GM19240 (cell line): ENCODE results near the gene TSKU.

Experiments
- DNase-seq: peaks from one replicate; pipeline ENCODE4 v3.0.0; 2011; ENCODE audit warnings: low spot score; ENCODE audit not compliant: insufficient read length

TSKU gene

GRCh38 chr11:76783294-76783895, at the start of gene TSKU:
TSS of gene TSKU (plus strand) at chr11:76783356. CDS start at chr11:76795617, 12,261 bp downstream.
- DNase-seq = no peak

DNA sequence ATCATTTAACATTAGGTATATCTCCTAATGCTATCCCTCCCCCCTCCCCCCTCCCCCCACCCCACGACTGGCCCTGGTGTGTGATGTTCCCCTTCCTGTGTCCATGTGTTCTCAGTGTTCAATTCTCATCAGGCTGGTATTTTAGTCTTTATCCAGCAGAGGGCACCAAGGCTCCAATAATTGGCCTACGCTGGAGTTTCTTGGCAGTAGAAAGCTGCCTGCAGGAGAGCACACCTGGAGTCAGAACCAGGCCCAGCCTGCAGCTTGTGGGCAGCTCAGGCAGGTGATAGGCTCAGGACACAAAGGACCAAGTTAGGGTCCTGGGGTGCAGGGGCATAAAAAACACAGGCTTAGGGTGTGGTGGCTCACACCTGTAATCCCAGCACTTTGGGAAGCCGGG, 49.2 kb upstream of the TSKU start:
- DNase-seq = peak; percentile 60

GRCh38 chr11:76734456-76735420, 48.4 kb upstream of the TSKU start:
- DNase-seq = no peak

- no peak for DNase-seq
These were observed 47.3 kb upstream of the TSKU start for GRCh38 chr11:76735841-76736240.

DNA sequence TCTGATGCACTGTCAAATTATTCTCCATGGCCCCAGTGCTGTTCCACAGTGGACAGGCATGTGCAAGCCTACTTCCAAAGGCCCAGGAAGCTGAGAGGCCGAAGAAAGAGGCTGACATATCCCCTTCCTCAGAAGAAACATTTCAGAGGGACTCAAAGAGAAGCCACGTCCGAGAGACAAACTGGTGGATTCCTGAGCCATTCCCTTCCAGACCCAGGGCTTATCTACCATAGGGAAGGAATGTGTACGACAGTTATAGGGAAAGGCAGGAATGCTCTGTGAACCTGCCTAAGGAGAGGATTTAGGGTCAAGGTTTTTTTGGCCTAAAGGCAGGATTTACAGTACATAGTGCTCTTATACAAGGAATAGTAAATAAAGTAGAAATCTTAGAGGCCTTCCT, 46.9 kb upstream of the TSKU start:
- no peak for DNase-seq

DNA sequence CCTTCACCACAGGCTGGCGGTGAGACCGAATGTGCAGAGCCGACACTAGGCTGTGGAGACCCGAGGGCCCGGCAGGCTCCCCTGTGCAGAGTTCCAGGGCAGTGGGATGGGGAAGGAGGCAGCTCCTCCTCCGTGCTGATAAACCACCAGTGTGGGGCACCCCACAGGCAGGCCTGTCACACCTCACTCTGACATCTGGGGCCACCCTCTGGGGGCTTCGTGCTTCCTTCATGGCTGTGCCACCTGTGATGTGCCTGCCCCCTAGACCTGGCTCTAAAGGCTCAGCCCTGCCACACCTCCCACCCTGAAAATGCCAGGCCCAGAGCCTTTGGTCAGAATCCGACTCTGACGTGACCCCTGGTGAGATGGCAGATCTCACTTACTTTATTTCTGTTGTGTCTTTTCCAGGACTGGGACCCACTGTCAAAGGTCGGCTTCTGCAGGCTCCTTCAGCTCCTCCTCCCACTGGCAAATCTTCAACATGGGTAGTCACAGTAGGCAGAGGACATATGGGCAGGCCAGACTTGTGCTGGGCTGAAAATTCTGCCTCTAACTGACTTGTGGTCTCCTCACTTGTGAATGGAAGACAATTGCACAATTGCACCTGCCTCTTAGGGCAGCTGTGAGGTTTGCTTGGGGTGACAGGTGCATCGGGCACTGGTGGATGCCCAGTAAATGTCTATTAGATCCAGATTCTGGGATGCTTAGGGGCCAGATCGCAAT, 46.2 kb upstream of the TSKU start:
- no peak for DNase-seq

DNA sequence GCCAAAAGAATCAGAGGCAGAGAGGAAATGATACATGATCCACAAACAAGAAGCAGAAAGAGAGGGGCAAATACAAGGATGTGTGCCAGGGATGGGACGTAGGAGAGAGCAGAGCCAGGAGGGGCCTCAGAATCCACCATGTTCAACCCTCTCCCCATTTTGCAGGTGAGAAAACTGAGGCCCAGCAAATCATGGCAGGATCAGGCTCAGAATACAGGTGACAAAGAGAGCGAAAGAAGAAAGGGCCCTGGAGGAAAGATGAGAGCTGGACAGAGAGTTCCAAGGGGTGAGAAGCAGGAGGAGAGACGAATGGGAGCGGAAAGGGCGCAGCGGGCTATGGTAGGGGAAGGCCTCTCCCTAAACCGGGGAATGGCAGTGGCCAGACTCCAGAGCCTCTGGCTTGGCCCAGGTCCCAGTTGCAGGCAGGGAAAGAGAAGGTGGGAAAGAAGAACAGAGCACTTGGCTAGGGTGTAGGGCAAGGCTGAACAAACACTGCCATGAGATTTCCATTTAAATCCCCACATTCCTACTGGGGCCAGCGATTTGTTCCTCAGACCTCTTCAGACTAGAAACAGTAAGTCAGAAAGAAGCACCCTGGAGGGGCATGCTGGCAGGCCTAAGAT, 44.4 kb upstream of the TSKU start:
- no peak for DNase-seq

- no peak for DNase-seq
These were observed 43.4 kb upstream of the TSKU start for GRCh38 chr11:76739798-76740197.

- no peak for DNase-seq
These were observed 42.4 kb upstream of the TSKU start for GRCh38 chr11:76740772-76741171.

DNA sequence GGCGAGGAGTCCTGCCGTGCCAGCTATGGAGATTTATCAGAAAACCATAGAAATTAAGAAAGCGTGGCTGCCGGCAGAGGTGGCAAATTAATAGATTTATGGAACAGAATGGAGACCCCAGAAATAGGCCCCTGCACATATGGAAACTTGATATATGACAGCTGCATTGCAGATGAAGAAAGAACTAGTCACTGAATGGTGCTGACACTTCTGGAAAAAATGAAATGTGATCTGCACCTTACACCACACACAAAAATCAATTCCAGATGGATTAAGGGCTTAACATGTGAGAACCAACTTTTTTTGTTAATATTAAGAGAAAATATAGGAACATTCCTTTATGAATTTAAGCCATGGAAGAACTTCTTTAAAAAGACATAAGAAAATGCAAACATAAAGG, 40.3 kb upstream of the TSKU start:
- no peak for DNase-seq

DNA sequence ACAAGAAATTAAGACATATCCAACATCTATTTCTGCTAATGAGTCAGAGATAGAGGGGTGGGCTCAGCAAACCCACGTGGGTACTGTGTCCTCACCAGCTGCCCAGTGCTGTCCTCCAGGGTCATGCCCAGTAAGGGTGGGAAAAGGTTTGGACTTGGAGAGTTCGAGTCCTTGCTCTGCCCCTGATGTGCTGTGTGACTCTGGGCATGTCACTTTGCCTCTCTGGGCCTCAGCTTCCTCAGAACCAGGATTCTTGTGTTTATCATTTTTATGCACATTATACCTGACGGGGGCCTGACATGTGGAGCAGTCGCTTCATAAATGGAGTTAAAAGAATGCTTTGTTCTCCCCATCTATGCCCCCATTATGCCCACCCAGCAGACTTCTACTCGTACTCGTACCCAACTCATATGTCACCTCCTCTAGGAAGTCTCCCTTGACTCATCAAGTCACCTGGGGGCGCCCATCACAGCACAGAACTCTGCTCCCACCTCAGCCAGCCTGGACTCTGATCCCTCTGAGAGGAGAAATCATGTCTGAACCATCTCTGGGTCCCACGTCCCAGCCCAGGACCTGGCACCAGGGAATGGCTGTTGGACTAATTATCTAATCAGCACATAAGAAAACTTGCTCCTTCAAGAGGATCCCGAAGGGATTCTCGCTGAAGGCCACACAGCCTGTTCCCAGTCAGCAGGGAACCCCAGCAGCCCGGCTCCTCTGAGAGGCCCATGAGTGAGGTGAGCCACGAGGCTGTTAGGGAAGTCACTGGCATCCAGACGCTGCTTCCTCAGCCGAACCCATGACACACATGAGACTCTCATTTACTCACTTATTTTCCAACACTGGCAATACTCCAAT, 38.7 kb upstream of the TSKU start:
- DNase-seq = no peak

- DNase-seq = no peak
These were observed 38.1 kb upstream of the TSKU start for GRCh38 chr11:76745044-76745376.

GRCh38 chr11:76745561-76746207, 37.5 kb upstream of the TSKU start:
- DNase-seq = no peak

GRCh38 chr11:76747153-76747914, 35.8 kb upstream of the TSKU start:
- DNase-seq = no peak

GRCh38 chr11:76747915-76748860, 35.0 kb upstream of the TSKU start:
- DNase-seq = no peak

GRCh38 chr11:76748948-76749347, 34.2 kb upstream of the TSKU start:
- no peak for DNase-seq

DNA sequence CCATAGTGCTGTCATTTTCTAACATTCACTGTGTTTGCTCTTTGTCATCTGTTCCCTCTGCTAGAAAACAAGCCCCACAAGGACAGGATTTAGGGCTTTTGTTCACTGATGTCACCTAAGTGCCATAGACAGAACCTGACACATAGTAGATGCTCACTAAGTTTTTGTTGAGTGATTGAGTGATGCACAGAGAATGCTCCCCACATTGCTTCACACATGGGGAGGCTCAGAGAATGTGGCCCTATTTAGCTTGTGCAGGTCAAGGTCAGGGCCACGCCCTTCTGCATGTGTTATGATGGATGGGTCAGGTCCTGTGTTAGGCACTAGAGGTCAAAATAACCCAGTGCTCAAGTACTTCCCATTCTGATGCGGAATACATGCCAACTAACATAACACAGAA, 33.1 kb upstream of the TSKU start:
- DNase-seq = no peak

DNA sequence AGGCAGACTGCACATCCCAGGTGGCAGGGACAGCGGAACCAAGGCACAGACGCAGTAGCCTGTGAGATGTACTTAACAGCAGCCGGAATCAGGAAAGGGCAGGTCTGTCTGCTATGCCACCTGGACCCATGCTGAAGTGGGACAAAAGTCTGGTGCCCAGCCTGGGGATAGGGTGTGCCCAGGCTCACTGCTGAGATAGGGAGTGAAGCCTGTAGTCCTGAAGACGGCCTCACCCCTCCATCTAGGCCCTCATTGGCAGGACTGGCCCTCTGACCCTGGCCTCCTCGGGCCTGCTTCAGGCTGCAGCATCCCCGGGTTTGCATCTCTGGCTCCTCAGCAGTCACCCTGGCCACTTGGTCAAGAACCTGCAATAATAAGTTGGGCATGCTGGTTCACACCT, 32.4 kb upstream of the TSKU start:
- DNase-seq = no peak
